BLaER1 (cell line): Measurements from ENCODE around the gene TUBB6.
A peak's percentile ranks its signal among the peaks of the same experiment; 100 is the strongest.

Experiments
- H3K27ac ChIP-seq: shearing (Covaris generic); formaldehyde crosslinking; 2 replicates; pipeline ENCODE4 v1.8.1; 2022
- H3K27me3 ChIP-seq: shearing (Covaris generic); formaldehyde crosslinking; 2 replicates; pipeline ENCODE4 v1.8.1; 2022
- H3K36me3 ChIP-seq: shearing (Covaris generic); formaldehyde crosslinking; 2 replicates; pipeline ENCODE4 v1.8.1; 2022
- H3K4me1 ChIP-seq: shearing (Covaris generic); formaldehyde crosslinking; 2 replicates; pipeline ENCODE4 v1.8.1; 2022
- H3K4me2 ChIP-seq: shearing (Covaris generic); formaldehyde crosslinking; 2 replicates; pipeline ENCODE4 v1.8.1; 2022
- H3K4me3 ChIP-seq: shearing (Covaris generic); formaldehyde crosslinking; 2 replicates; pipeline ENCODE4 v1.8.1; 2022
- H3K9ac ChIP-seq: shearing (Covaris generic); formaldehyde crosslinking; 2 replicates; pipeline ENCODE4 v1.8.1; 2022
- H3K9me3 ChIP-seq: shearing (Covaris generic); formaldehyde crosslinking; 2 replicates; pipeline ENCODE4 v1.8.1; 2022
- H4K20me1 ChIP-seq: shearing (Covaris generic); formaldehyde crosslinking; 2 replicates; pipeline ENCODE4 v1.8.1; 2022
- Cebpa-rat ChIP-seq: shearing (Covaris generic); IDR thresholded peaks from 2 replicates; pipeline ENCODE4 v1.8.1; 2022

The TUBB6 gene

DNA sequence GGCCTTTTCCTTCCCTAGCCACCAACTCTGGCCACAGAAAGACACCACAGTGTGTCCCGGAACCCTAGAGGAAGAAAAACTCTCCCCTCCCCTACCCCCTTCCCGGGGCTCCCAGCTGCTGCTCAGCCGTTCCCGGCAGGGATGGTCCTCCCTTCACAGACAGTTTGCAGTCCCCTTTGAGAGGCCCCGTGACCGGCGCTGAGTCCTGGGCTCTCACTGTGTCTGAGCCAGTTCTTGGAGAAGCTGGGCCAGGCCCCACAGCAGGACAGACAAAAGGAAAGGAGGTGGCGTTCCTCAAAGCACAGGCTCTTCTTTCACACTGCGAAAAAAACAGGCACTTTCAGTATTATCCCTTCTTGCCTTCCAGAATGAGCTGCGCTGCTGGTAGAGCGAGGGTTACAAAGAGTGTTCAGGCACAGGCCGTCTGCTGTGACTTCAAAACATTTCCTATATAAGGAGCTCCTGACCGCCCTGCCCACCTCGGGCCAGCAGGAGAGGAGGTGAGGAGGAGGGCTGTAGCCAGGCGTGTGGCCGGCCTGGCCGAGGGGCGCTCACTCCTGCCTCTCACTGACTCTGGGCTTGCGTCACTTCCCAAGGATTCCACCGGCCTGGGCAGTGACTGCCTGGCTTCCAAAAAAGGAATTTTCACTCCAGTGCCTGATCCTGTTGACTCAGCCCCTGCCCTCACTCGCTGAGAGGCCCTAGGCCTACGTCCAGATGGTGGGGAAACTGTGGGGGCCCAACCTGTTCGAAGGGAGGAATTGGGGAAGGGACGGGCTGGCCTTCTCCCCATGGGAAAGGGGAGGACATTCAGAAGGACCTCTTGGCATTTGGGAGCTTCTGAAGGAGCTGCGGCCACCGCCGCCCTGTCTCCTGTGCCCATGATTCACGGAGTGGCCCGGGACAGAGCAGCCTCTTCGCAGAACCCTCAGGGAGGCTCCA is 29.0 kb upstream of the TUBB6 start:
- Histone ChIP-seq H3K4me3 (no peak overlapping the region), H4K20me1 (no peaks in the 10 kb centered on the region), H3K4me1 (peaks cover 27% of the 10 kb centered on the region), H3K27me3 (no peaks in the 10 kb centered on the region), H3K9me3 (no peaks in the 10 kb centered on the region), H3K36me3 (no peaks in the 10 kb centered on the region), H3K9ac (peak overlapping the region; percentile 55; the same call in 1 of the 2 replicates), H3K27ac (peak overlapping the region; percentile 19; the same call in 1 of the 2 replicates), H3K4me2 (peak overlapping the region; percentile 55)
- TF ChIP-seq Cebpa-rat, result no peak

DNA sequence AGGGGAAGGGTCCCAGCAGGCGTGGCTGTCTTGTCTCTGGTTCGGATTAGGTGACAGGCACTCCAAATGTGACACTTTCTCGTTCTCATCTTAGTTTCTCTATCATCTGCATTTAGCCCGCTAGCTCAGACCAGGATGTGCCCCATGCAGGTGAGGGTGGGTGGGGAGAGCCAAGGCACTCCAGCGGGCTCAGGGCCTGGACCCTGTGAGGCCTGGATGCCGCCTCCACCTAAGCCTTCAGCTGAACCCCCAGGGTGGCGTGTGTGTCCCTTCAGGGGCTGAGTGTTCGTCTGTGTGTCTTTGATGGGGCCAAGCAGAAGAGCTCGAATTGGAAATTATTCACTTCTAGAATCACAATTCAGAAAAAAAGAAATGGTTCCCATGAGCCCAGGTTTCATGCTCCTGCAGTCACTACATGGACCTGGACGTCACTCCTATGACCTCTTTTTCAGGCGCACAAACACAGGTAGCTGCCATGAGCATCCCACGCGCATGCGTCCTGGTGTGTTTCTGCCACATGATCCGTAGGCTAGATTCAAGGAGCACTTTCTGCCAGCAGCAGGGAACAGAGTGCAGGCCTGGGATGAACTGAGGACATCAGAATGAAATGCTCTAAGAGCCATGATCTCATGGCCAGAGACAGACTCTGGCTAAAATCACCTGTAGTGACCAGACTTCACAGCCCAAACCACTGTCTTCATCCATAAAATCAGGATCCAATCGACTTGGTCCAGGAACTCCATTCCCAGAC is 28.1 kb upstream of the TUBB6 start:
- Histone ChIP-seq H3K9me3 (no peaks in the 10 kb centered on the region), H4K20me1 (no peaks in the 10 kb centered on the region), H3K4me1 (peaks cover 26% of the 10 kb centered on the region), H3K36me3 (no peaks in the 10 kb centered on the region), H3K4me2 (no peak overlapping the region), H3K9ac (no peak overlapping the region), H3K4me3 (no peak overlapping the region), H3K27ac (no peak overlapping the region), H3K27me3 (no peaks in the 10 kb centered on the region)
- TF ChIP-seq Cebpa-rat, result no peak

DNA sequence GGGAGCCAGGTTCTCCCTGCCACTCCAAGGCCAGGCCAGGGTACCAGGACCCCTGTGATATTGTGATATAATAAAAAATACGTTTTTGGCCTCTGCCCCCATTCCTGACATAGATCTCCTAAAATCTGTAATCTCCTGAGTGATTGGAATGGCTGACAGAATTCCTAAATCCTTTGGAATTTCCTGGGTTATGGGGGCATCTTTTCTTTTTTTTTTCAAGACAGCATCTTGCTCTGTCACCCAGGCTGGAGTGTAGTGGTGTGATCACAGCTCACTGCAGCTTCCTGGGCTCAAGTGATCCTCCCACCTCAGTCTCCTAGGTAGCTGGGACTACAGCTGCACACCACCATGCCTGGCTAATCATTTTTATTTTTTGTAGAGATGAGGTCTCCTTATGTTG is 26.2 kb upstream of the TUBB6 start:
- Histone ChIP-seq H3K4me2 (no peak overlapping the region), H4K20me1 (no peaks in the 10 kb centered on the region), H3K4me3 (no peak overlapping the region), H3K9ac (no peak overlapping the region), H3K36me3 (no peaks in the 10 kb centered on the region), H3K27ac (no peak overlapping the region), H3K27me3 (no peaks in the 10 kb centered on the region), H3K4me1 (peaks cover 17% of the 10 kb centered on the region), H3K9me3 (no peaks in the 10 kb centered on the region)
- no peak for TF ChIP-seq Cebpa-rat

DNA sequence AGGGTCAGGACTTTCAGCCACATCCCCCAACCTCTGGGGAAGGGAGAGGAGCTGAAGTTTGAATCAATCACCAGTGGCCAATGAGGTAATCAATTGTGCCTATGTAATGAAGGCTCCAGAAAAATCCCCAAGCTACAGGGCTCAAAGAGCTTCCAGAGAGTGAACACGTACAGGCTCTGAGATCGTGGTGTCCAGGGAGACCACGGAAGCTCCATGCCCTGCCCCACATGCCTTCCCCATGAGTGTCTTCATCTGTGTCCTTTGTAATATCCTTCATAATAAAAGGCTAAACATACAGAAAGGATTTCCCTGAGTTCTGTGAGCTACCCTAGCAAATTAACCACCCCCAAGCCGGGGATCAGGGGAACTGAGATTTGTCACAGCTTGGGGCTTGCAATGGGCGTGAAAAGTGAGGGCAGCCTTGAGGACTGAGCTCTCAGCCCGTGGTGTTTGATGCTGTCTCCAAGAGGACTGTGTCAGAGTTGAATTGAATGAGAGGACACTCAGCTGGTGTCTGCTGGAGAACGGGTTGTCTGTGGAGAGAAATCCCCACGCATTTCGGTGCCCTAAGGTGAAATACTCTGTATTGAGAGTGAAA is 25.5 kb upstream of the TUBB6 start:
- H3K27ac ChIP-seq, result no peak overlapping the region
- no peaks in the 10 kb centered on the region for H4K20me1 ChIP-seq
- H3K9ac ChIP-seq, result no peak overlapping the region
- peaks cover 16% of the 10 kb centered on the region for H3K4me1 ChIP-seq
- H3K4me2 ChIP-seq, result no peak overlapping the region
- H3K36me3 ChIP-seq, result no peaks in the 10 kb centered on the region
- no peaks in the 10 kb centered on the region for H3K27me3 ChIP-seq
- TF ChIP-seq Cebpa-rat, result no peak
- no peaks in the 10 kb centered on the region for H3K9me3 ChIP-seq
- H3K4me3 ChIP-seq, result no peak overlapping the region

DNA sequence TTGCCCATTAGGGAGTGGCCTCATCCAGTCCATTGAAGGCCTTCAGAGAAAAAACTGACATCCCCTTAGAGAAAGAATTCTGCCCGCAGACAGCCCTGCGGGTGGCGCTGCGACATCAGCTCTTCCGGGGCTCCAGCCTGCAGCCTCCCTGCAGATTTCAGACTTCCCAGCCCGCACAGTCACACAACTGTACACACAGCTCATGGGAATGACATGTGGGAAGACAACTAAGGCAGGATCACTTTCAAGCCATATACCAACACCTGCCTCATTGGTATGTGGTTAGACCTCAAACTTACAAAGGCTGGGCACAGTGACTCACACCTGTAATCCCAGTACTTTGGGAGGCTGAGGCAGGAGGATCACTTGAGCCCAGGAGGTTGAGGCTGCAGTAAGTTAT is 24.8 kb upstream of the TUBB6 start:
- Histone ChIP-seq H3K4me3 (no peak overlapping the region), H3K9ac (no peak overlapping the region), H3K9me3 (no peaks in the 10 kb centered on the region), H3K27ac (no peak overlapping the region), H3K36me3 (no peaks in the 10 kb centered on the region), H3K4me1 (peaks cover 8% of the 10 kb centered on the region), H4K20me1 (no peaks in the 10 kb centered on the region), H3K4me2 (no peak overlapping the region), H3K27me3 (no peaks in the 10 kb centered on the region)
- TF ChIP-seq Cebpa-rat, result no peak

DNA sequence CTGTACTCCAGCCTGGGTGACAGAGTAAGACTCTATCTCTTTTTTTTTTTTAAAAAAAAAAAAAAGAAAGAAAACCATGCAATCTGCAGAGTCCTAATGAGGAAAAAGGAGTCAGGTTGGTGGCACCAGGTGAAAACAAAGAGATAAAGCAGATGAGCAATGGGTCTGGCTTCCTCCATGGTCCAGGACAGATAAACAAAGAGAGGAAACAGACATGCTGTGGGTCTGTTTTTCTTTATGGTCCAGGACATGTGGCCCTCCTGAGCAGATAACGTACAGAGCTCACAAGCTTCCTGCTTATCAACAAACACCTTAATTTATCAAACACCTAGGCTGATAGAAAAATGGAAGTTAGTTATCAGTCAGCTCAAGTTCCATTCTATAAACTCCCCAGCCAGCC is 24.4 kb upstream of the TUBB6 start:
- H3K4me2 ChIP-seq, result no peak overlapping the region
- TF ChIP-seq Cebpa-rat, result no peak
- H3K27ac ChIP-seq, result no peak overlapping the region

DNA sequence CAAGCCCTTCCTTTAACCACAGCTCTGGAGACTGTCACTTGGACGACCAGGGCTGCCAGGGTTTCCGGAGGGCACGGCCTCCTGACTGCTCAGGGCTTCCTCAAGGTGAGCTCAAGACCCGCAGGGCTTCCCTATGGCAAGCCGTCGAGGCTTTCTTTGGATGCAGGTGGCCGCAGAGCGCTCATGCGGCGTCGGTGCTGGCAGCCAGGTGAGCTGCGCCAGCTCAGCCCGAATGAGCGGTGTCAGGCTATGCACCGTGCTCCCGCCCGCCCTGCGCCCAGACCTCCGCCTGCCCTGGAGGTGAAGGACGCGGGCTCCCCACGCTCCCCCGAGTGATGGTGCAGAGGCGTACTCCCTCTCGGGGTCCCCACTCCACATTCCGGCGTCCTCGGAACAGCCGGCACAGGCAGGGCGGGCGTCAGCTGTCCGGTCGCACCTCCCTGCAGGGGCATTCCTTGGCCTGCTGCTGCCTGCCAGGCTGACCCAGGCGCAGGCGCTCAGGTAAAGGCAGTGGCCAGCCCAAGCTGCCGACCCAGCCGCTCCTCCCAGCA is 20.8 kb upstream of the TUBB6 start:
- TF ChIP-seq Cebpa-rat, result no peak
- Histone ChIP-seq H3K9ac (no peak overlapping the region), H3K4me3 (no peak overlapping the region), H3K9me3 (no peaks in the 10 kb centered on the region), H4K20me1 (no peaks in the 10 kb centered on the region), H3K4me1 (peaks cover 12% of the 10 kb centered on the region), H3K27me3 (no peaks in the 10 kb centered on the region), H3K4me2 (no peak overlapping the region), H3K36me3 (no peaks in the 10 kb centered on the region), H3K27ac (no peak overlapping the region)

More for the DNA sequence above, 24.4 kb upstream of the TUBB6 start:
- Histone ChIP-seq H3K27me3 (no peaks in the 10 kb centered on the region), H3K36me3 (no peaks in the 10 kb centered on the region), H3K4me3 (no peak overlapping the region), H3K9ac (no peak overlapping the region), H3K9me3 (no peaks in the 10 kb centered on the region), H3K4me1 (peaks cover 4% of the 10 kb centered on the region), H4K20me1 (no peaks in the 10 kb centered on the region)

DNA sequence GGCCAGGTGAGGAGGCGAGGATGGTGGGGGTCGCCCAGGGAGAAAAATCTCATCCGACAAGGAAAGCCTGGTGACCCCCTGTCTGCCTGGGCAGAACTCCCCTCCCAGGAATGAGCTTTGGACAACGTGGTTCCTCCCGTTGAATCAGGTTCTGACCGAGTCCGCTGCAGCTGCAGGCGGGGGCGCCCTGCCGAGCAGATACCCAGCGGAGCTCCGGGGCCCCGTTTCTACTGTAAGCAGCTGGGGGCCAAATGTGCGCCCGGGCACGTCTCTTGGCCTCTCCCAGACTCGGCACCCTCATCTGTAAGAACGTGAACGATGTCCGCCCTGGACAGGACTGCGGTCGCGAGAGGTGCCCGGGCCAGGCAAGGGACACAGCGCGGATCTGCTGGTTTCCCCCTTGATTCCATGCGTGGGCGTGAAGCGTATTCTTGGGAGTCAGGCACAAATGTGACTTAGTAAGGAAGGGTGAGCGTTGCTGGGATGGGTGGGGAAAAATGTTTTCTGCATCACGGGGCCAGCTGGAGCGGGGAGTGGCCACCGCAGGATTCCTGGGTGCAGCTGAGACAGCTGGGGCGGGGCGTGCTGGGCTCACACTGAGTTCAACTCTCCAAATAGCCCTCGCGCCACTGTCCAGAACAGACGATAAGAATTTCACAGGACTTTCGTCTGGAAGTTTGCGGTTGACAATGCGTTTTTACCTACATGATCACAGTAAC is 20.2 kb upstream of the TUBB6 start:
- Histone ChIP-seq H3K9me3 (no peaks in the 10 kb centered on the region), H3K27me3 (no peaks in the 10 kb centered on the region), H3K27ac (no peak overlapping the region), H3K9ac (no peak overlapping the region), H3K36me3 (no peaks in the 10 kb centered on the region), H4K20me1 (no peaks in the 10 kb centered on the region), H3K4me2 (no peak overlapping the region), H3K4me3 (no peak overlapping the region), H3K4me1 (peaks cover 12% of the 10 kb centered on the region)
- no peak for TF ChIP-seq Cebpa-rat

DNA sequence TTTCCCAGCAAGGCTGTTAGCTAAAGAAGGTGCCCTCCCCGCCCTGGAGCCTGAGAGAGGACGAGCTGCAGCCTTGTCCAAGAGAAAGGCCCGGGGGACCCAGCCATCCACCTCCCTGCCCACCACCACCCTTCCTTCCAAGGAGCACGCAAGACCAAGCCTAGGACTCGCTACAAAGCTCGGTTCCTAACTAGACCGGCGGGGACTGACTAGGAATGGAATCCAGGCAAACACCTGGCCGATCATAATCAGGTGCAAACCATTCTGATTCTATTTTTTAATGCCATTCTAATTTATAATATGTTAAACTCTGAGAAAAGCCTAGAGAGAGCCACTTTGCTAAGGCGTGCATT is 19.7 kb upstream of the TUBB6 start:
- Histone ChIP-seq H3K4me1 (peaks cover 12% of the 10 kb centered on the region), H3K27me3 (no peaks in the 10 kb centered on the region), H3K9ac (no peak overlapping the region), H3K36me3 (no peaks in the 10 kb centered on the region), H3K4me2 (no peak overlapping the region), H3K27ac (no peak overlapping the region), H3K9me3 (no peaks in the 10 kb centered on the region), H4K20me1 (no peaks in the 10 kb centered on the region), H3K4me3 (no peak overlapping the region)
- no peak for TF ChIP-seq Cebpa-rat
